KMS-11 (cell line): ENCODE measurements around the gene ATP8A2.

Source experiments
- H2AFZ ChIP-seq: fragments of 200-600 bp; sonication (generic); 2 replicates; pipeline ENCODE4 v1.6.1; 2016; ENCODE audit warnings: antibody characterized with exemption, mixed run types, low read depth
- H3K27ac ChIP-seq: fragments of 200-600 bp; sonication (generic); 2 replicates; pipeline ENCODE4 v1.6.1; 2016; ENCODE audit warnings: mild to moderate bottlenecking, mixed run types
- H3K27me3 ChIP-seq: fragments of 200-600 bp; sonication (generic); 2 replicates; pipeline ENCODE4 v1.6.1; 2017; ENCODE audit warnings: mild to moderate bottlenecking, low read depth, mixed run types, moderate library complexity; ENCODE audit not compliant: insufficient read depth
- H3K36me3 ChIP-seq: fragments of 200-600 bp; sonication (generic); 2 replicates; pipeline ENCODE4 v1.6.1; 2017; ENCODE audit warnings: mild to moderate bottlenecking, mixed run types; ENCODE audit not compliant: insufficient read depth
- H3K4me1 ChIP-seq: fragments of 200-600 bp; sonication (generic); 2 replicates; pipeline ENCODE4 v1.6.1; 2016; ENCODE audit warnings: mild to moderate bottlenecking, low read depth, mixed run types; ENCODE audit not compliant: poor library complexity, severe bottlenecking
- H3K4me2 ChIP-seq: fragments of 200-600 bp; sonication (generic); 2 replicates; pipeline ENCODE4 v1.7.0; 2016; ENCODE audit warnings: mild to moderate bottlenecking, mixed run types
- H3K4me3 ChIP-seq: fragments of 200-600 bp; sonication (generic); IDR thresholded peaks from 2 replicates; pipeline ENCODE4 v1.6.1; 2017; ENCODE audit warnings: low read depth, low read length, mixed read lengths; ENCODE audit not compliant: insufficient read depth
- H3K79me2 ChIP-seq: fragments of 200-600 bp; sonication (generic); 2 replicates; pipeline ENCODE4 v1.6.1; 2016; ENCODE audit warnings: low read depth, mixed run types; ENCODE audit not compliant: insufficient read depth
- H3K9ac ChIP-seq: fragments of 200-600 bp; sonication (generic); 2 replicates; pipeline ENCODE4 v1.6.1; 2016; ENCODE audit warnings: mild to moderate bottlenecking, mixed run types
- H4K20me1 ChIP-seq: fragments of 200-600 bp; sonication (generic); 2 replicates; pipeline ENCODE4 v1.6.1; 2016; ENCODE audit warnings: mild to moderate bottlenecking, mixed run types; ENCODE audit not compliant: insufficient read depth
- CTCF ChIP-seq: fragments of 200-600 bp; sonication (generic); conservative IDR thresholded peaks from 2 replicates; pipeline ENCODE4 v1.6.1; 2017; ENCODE audit warnings: low read depth, mild to moderate bottlenecking, antibody characterized with exemption, low read length, moderate library complexity, mixed read lengths

The ATP8A2 gene

GRCh38 chr13:26019881-26020870, 648.4 kb downstream of the ATP8A2 start:
- Histone ChIP-seq H3K4me3 (no peak overlapping the region), H2AFZ (no peak overlapping the region), H3K4me1 (no peaks in the 10 kb centered on the region), H3K27me3 (no peaks in the 10 kb centered on the region), H3K27ac (no peak overlapping the region), H4K20me1 (no peaks in the 10 kb centered on the region), H3K4me2 (no peak overlapping the region), H3K36me3 (no peaks in the 10 kb centered on the region), H3K79me2 (no peaks in the 10 kb centered on the region), H3K9ac (no peak overlapping the region)
- TF ChIP-seq CTCF: no peak

GRCh38 chr13:26020891-26021290, 649.1 kb downstream of the ATP8A2 start:
- H4K20me1 ChIP-seq: no peaks in the 10 kb centered on the region
- no peaks in the 10 kb centered on the region for H3K4me1 ChIP-seq
- no peak overlapping the region for H3K4me3 ChIP-seq
- TF ChIP-seq CTCF: no peak
- H2AFZ ChIP-seq: no peak overlapping the region
- H3K79me2 ChIP-seq: no peaks in the 10 kb centered on the region
- H3K36me3 ChIP-seq: no peaks in the 10 kb centered on the region
- no peak overlapping the region for H3K27ac ChIP-seq
- no peaks in the 10 kb centered on the region for H3K27me3 ChIP-seq
- no peak overlapping the region for H3K4me2 ChIP-seq
- no peak overlapping the region for H3K9ac ChIP-seq

GRCh38 chr13:26021516-26021915, 649.7 kb downstream of the ATP8A2 start:
- Histone ChIP-seq H3K4me2 (no peak overlapping the region), H3K4me1 (no peaks in the 10 kb centered on the region), H3K27me3 (no peaks in the 10 kb centered on the region), H3K27ac (no peak overlapping the region), H2AFZ (no peak overlapping the region), H3K36me3 (no peaks in the 10 kb centered on the region), H4K20me1 (no peaks in the 10 kb centered on the region), H3K4me3 (no peak overlapping the region), H3K79me2 (no peaks in the 10 kb centered on the region), H3K9ac (no peak overlapping the region)
- no peak for TF ChIP-seq CTCF

GRCh38 chr13:26021956-26022355, 650.2 kb downstream of the ATP8A2 start:
- Histone ChIP-seq H3K4me3 (no peak overlapping the region), H3K9ac (no peak overlapping the region), H4K20me1 (no peaks in the 10 kb centered on the region), H2AFZ (no peak overlapping the region), H3K79me2 (no peaks in the 10 kb centered on the region), H3K4me1 (no peaks in the 10 kb centered on the region), H3K4me2 (no peak overlapping the region), H3K27ac (no peak overlapping the region), H3K27me3 (no peaks in the 10 kb centered on the region), H3K36me3 (no peaks in the 10 kb centered on the region)
- TF ChIP-seq CTCF: no peak
